ENCODE data around the gene C4orf54.

The C4orf54 gene

GRCh38 chr4:99653916-99654315 lies 3.7 kb downstream of the C4orf54 start:
- Histone ChIP-seq H3K36me3 (ENCODE audit: low read length) (no peaks in the 10 kb centered on the region), H3K27ac (ENCODE audit: low read depth, low read length) (no peak overlapping the region), H3K9me2 (replicated peaks; ENCODE audit: insufficient read depth, low read length) (no peaks in the 10 kb centered on the region), H3K9ac (ENCODE audit: low read length) (no peak overlapping the region), H3F3A (ENCODE audit: insufficient read depth) (no peaks in the 10 kb centered on the region), H3K4me2 (ENCODE audit: low read depth, low read length, poor library complexity, severe bottlenecking) (no peak overlapping the region), H3K9me3 (ENCODE audit: insufficient read depth, low read length) (no peaks in the 10 kb centered on the region), H3K4me3 (ENCODE audit: insufficient read depth, low read length, poor library complexity, severe bottlenecking) (no peak overlapping the region), H3K27me3 (ENCODE audit: low read length) (no peaks in the 10 kb centered on the region), H2AFZ (ENCODE audit: low read depth, low read length, severe bottlenecking) (no peak overlapping the region), H3K79me2 (ENCODE audit: insufficient read depth, low read length) (no peaks in the 10 kb centered on the region), H4K20me1 (ENCODE audit: low read depth, low read length) (no peaks in the 10 kb centered on the region)
- TF ChIP-seq EZH2phosphoT487 (conservative IDR thresholded peaks at IDR 0.05; ENCODE audit: low read length) (no peak), CTCF (IDR thresholded peaks at IDR 0.05; ENCODE audit: insufficient read depth, low read length, poor library complexity, severe bottlenecking) (no peak)

GRCh38 chr4:99652596-99653436 lies 4.8 kb downstream of the C4orf54 start:
- Histone ChIP-seq H3K9me2 (replicated peaks; ENCODE audit: insufficient read depth, low read length) (no peaks in the 10 kb centered on the region), H3K4me2 (ENCODE audit: low read depth, low read length, poor library complexity, severe bottlenecking) (no peak overlapping the region), H3K27me3 (ENCODE audit: low read length) (no peaks in the 10 kb centered on the region), H3K4me3 (ENCODE audit: insufficient read depth, low read length, poor library complexity, severe bottlenecking) (no peak overlapping the region), H2AFZ (ENCODE audit: low read depth, low read length, severe bottlenecking) (no peak overlapping the region), H3K79me2 (ENCODE audit: insufficient read depth, low read length) (no peaks in the 10 kb centered on the region), H3K9me3 (ENCODE audit: insufficient read depth, low read length) (no peaks in the 10 kb centered on the region), H3K36me3 (ENCODE audit: low read length) (no peaks in the 10 kb centered on the region), H3K9ac (ENCODE audit: low read length) (no peak overlapping the region), H3F3A (ENCODE audit: insufficient read depth) (no peaks in the 10 kb centered on the region), H4K20me1 (ENCODE audit: low read depth, low read length) (no peaks in the 10 kb centered on the region), H3K27ac (ENCODE audit: low read depth, low read length) (no peak overlapping the region)
- TF ChIP-seq EZH2phosphoT487 (conservative IDR thresholded peaks at IDR 0.05; ENCODE audit: low read length) (no peak), CTCF (IDR thresholded peaks at IDR 0.05; ENCODE audit: insufficient read depth, low read length, poor library complexity, severe bottlenecking) (no peak)

- H3K4me2 ChIP-seq (ENCODE audit: low read depth, low read length, poor library complexity, severe bottlenecking): no peak overlapping the region
- H3K9ac ChIP-seq (ENCODE audit: low read length): no peak overlapping the region
- no peak for TF ChIP-seq EZH2phosphoT487 (conservative IDR thresholded peaks at IDR 0.05; ENCODE audit: low read length)
- TF ChIP-seq CTCF (IDR thresholded peaks at IDR 0.05; ENCODE audit: insufficient read depth, low read length, poor library complexity, severe bottlenecking): no peak
- H3F3A ChIP-seq (ENCODE audit: insufficient read depth): no peaks in the 10 kb centered on the region
- H3K4me3 ChIP-seq (ENCODE audit: insufficient read depth, low read length, poor library complexity, severe bottlenecking): no peak overlapping the region
- no peaks in the 10 kb centered on the region for H3K36me3 ChIP-seq (ENCODE audit: low read length)
- H3K79me2 ChIP-seq (ENCODE audit: insufficient read depth, low read length): no peaks in the 10 kb centered on the region
- no peaks in the 10 kb centered on the region for H3K9me3 ChIP-seq (ENCODE audit: insufficient read depth, low read length)
- H4K20me1 ChIP-seq (ENCODE audit: low read depth, low read length): no peaks in the 10 kb centered on the region
- H3K9me2 ChIP-seq (replicated peaks; ENCODE audit: insufficient read depth, low read length): no peaks in the 10 kb centered on the region
- H2AFZ ChIP-seq (ENCODE audit: low read depth, low read length, severe bottlenecking): no peak overlapping the region
- H3K27ac ChIP-seq (ENCODE audit: low read depth, low read length): no peak overlapping the region
- H3K27me3 ChIP-seq (ENCODE audit: low read length): no peaks in the 10 kb centered on the region
Observed at GRCh38 chr4:99651811-99652485, 5.7 kb downstream of the C4orf54 start.
